Vagina (tissue), 2 donors: Measurements from ENCODE around the gene FOXO1.

Experiments used
- CTCF ChIP-seq, 3 experiments: fragments of 450-650 bp in 2 of 3; fragments of 200-600 bp in 1 of 3; sonication (generic) in 1 of 3; IDR thresholded peaks; one replicate each; pipeline ENCODE4 v1.5.1; 2017 to 2019; ENCODE audit warnings: antibody characterized with exemption in 3 of 3, mild to moderate bottlenecking in 2 of 3, moderate library complexity in 2 of 3
- POLR2A ChIP-seq, 2 donors: fragments of 450-650 bp; IDR thresholded peaks; one replicate each; pipeline ENCODE4 v1.6.1; 2017; ENCODE audit warnings: antibody characterized with exemption in 2 of 2, mild to moderate bottlenecking in 2 of 2, moderate library complexity in 2 of 2
- POLR2AphosphoS5 ChIP-seq, 2 donors: sonication (generic); formaldehyde crosslinking; IDR thresholded peaks; one replicate each; pipeline ENCODE4 v1.9.0; 2017; ENCODE audit warnings: antibody characterized with exemption in 2 of 2, mild to moderate bottlenecking in 2 of 2, low read depth in 1 of 2; ENCODE audit not compliant: insufficient read depth in 1 of 2

- TF ChIP-seq CTCF (IDR thresholded peaks at IDR 0.05) (no peak), POLR2AphosphoS5 (IDR thresholded peaks at IDR 0.05; ENCODE audit: insufficient read depth in 1 of 2, low read depth in 1 of 2) (no peak), POLR2A (IDR thresholded peaks at IDR 0.05) (no peak)
Measured at GRCh38 chr13:40629678-40630384, 36.6 kb downstream of the FOXO1 start.
